ENCODE measurements around the gene STK38L. TPM values are rescaled to one million over a fixed set of nuclear protein-coding genes. Genes with fewer than 3 reads are reported as not detected.

Gene STK38L
- total and polyA plus RNA-seq, 12 donors, result 10.2 to 298 (median 21.0) TPM

DNA sequence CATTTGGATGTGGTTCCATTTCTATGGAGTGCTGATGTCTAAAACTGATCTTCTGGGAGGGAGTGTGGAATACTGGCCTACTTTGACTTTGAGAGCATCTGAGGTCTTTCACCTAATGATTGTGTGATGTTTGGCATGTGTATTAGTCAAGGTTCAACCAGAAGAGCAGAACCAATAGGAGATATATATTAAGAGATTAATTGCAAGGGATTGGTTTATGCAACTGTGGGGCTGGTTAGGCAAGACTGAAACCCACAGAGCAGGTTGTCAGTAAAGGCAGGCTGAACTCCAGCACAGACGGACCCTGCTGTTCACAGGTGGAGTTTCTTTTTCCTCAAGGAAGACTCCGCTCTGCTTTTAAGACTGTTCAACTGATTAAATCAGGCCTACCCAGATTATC is 100.2 kb downstream of the STK38L start:
- H3K27ac ChIP-seq, result no peak overlapping the region
- no peak for DNase-seq
- no peaks in the 10 kb centered on the region for H3K27me3 ChIP-seq
- H3K9me3 ChIP-seq (replicated peaks in 1 of 3), result no peaks in the 10 kb centered on the region
- no peaks in the 10 kb centered on the region for H3K4me1 ChIP-seq (replicated peaks in 1 of 2)
- TF ChIP-seq, protein P1, sequence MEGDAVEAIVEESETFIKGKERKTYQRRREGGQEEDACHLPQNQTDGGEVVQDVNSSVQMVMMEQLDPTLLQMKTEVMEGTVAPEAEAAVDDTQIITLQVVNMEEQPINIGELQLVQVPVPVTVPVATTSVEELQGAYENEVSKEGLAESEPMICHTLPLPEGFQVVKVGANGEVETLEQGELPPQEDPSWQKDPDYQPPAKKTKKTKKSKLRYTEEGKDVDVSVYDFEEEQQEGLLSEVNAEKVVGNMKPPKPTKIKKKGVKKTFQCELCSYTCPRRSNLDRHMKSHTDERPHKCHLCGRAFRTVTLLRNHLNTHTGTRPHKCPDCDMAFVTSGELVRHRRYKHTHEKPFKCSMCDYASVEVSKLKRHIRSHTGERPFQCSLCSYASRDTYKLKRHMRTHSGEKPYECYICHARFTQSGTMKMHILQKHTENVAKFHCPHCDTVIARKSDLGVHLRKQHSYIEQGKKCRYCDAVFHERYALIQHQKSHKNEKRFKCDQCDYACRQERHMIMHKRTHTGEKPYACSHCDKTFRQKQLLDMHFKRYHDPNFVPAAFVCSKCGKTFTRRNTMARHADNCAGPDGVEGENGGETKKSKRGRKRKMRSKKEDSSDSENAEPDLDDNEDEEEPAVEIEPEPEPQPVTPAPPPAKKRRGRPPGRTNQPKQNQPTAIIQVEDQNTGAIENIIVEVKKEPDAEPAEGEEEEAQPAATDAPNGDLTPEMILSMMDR (IDR thresholded peaks at IDR 0.05), result no peak
- no peak for TF ChIP-seq POLR2A (IDR thresholded peaks at IDR 0.05)
- 71 to 95% (median 87%) methylated on average over 2 of the region's 2 CpGs for WGBS, 4 donors
- intact Hi-C loops (cut with DNase I), result no loop called here
- H3K4me3 ChIP-seq, result no peak overlapping the region
- no peaks in the 10 kb centered on the region for H3K36me3 ChIP-seq (replicated peaks in 1 of 2)

DNA sequence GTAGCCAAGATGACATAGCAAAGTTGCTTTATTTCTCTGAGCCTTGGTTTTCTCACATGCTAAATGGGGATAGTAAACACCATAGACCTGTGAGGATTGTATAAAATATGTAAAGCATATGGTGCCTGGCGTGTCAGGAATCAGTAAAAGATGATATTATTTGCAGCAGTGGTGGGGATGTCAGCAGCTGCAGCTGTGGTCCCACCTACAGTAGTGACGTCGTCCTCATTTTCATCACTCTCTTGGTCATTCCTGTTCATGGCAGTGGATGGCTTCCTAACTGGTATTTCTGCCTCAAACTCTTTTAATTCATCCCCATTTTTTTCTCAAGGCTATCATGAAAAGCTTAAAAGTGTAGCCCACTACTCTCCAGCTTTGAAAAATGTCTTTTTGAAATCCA is 100.7 kb downstream of the STK38L start:
- TF ChIP-seq, protein P1 (IDR thresholded peaks at IDR 0.05), result no peak
- no peak for TF ChIP-seq POLR2A (IDR thresholded peaks at IDR 0.05)
- no peak for DNase-seq
- no peak overlapping the region for H3K27ac ChIP-seq
- H3K4me3 ChIP-seq, result no peak overlapping the region
- H3K27me3 ChIP-seq, result no peaks in the 10 kb centered on the region
- no peaks in the 10 kb centered on the region for H3K9me3 ChIP-seq (replicated peaks in 1 of 3)
- H3K4me1 ChIP-seq (replicated peaks in 1 of 2), result no peaks in the 10 kb centered on the region
- intact Hi-C loops (cut with DNase I), result no loop called here
- WGBS, 4 donors, result 63 to 89% (median 80%) methylated on average over 3 of the region's 3 CpGs
- H3K36me3 ChIP-seq (replicated peaks in 1 of 2), result no peaks in the 10 kb centered on the region

GRCh38 chr12:27345376-27345775 is 101.3 kb downstream of the STK38L start:
- intact Hi-C loops (cut with DNase I), result no loop called here
- TF ChIP-seq, protein P1 (IDR thresholded peaks at IDR 0.05), result no peak
- TF ChIP-seq POLR2A (IDR thresholded peaks at IDR 0.05), result no peak
- no peak for DNase-seq
- no peaks in the 10 kb centered on the region for H3K9me3 ChIP-seq (replicated peaks in 1 of 3)
- H3K27me3 ChIP-seq, result no peaks in the 10 kb centered on the region
- no peaks in the 10 kb centered on the region for H3K36me3 ChIP-seq (replicated peaks in 1 of 2)
- H3K4me3 ChIP-seq, result no peak overlapping the region
- no peaks in the 10 kb centered on the region for H3K4me1 ChIP-seq (replicated peaks in 1 of 2)
- WGBS, 4 donors, result 90 to 96% (median 94%) methylated on average over 4 of the region's 4 CpGs
- H3K27ac ChIP-seq, result no peak overlapping the region

DNA sequence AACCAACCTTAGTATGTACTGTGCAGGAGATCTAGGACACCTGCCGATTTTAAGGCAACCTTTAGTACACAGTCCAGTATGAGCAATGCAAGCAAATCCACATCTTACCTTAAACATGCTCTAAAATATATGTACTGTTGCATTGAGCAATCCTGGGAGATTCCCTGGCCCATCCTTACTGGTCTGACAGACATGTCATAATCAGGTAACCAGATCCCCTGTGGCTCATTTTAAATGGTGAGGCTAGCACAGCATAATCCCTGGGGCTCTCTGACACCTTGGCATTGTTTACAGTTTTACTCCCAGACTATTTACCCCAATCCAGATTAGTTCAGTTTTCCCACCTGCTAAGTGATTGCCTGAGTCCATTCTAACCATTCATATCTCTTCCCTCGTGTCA is 103.7 kb downstream of the STK38L start:
- Histone ChIP-seq H3K27me3 (no peaks in the 10 kb centered on the region), H3K36me3 (replicated peaks in 1 of 2) (no peaks in the 10 kb centered on the region), H3K27ac (no peak overlapping the region), H3K4me1 (replicated peaks in 1 of 2) (no peaks in the 10 kb centered on the region), H3K9me3 (replicated peaks in 1 of 3) (no peaks in the 10 kb centered on the region), H3K4me3 (no peak overlapping the region)
- no peak for TF ChIP-seq POLR2A (IDR thresholded peaks at IDR 0.05)
- TF ChIP-seq, protein P1 (IDR thresholded peaks at IDR 0.05), result no peak
- intact Hi-C loops (cut with DNase I), result no loop called here
- WGBS, 4 donors, result 55 to 85% (median 69%) methylated on average over 2 of the region's 2 CpGs
- DNase-seq, result no peak

Measured in adrenal gland (tissue), 12 donors.